SU-DHL-6 (cell line): ENCODE data around the gene ANKS6.

Source experiments
- H2AFZ ChIP-seq: fragments of 200-600 bp; sonication (generic); 2 replicates; pipeline ENCODE4 v1.6.1; 2014; ENCODE audit warnings: low read depth, mild to moderate bottlenecking, moderate library complexity, mixed read lengths, antibody characterized with exemption, low read length; ENCODE audit not compliant: severe bottlenecking
- H3F3A ChIP-seq: fragments of 200-600 bp; shearing (Covaris generic); 2 replicates; pipeline ENCODE4 v1.6.0; 2016; ENCODE audit warnings: antibody characterized with exemption, mild to moderate bottlenecking; ENCODE audit not compliant: insufficient read depth
- H3K27ac ChIP-seq: fragments of 200-600 bp; sonication (generic); 2 replicates; pipeline ENCODE4 v1.5.1; 2016; ENCODE audit warnings: low read depth, mild to moderate bottlenecking, low read length, moderate library complexity, mixed read lengths
- H3K27me3 ChIP-seq: fragments of 200-600 bp; sonication (generic), shearing (Covaris generic); 2 replicates; pipeline ENCODE4 v1.6.0; 2014; ENCODE audit warnings: mild to moderate bottlenecking, low read length
- H3K36me3 ChIP-seq: fragments of 200-600 bp; sonication (generic); 2 replicates; pipeline ENCODE4 v1.6.1; 2014; ENCODE audit warnings: mild to moderate bottlenecking, low read length, mixed read lengths
- H3K4me2 ChIP-seq: fragments of 300-600, 200-600 bp; shearing (Covaris generic), sonication (generic); 2 replicates; pipeline ENCODE4 v1.6.0; 2014; ENCODE audit warnings: low read length, low read depth, mild to moderate bottlenecking; ENCODE audit not compliant: poor library complexity, severe bottlenecking
- H3K4me3 ChIP-seq: fragments of 200-600 bp; sonication (generic); 2 replicates; pipeline ENCODE4 v1.5.1; 2014; ENCODE audit warnings: antibody characterized with exemption, low read length, mild to moderate bottlenecking, mixed read lengths; ENCODE audit not compliant: insufficient read depth, poor library complexity, severe bottlenecking
- H3K79me2 ChIP-seq: fragments of 200-600 bp; sonication (generic); 2 replicates; pipeline ENCODE4 v1.6.1; 2014; ENCODE audit warnings: mild to moderate bottlenecking, low read length, moderate library complexity; ENCODE audit not compliant: insufficient read depth
- H3K9ac ChIP-seq: fragments of 200-600 bp; sonication (generic); 2 replicates; pipeline ENCODE4 v1.7.0; 2014; ENCODE audit warnings: mild to moderate bottlenecking, low read length
- H3K9me2 ChIP-seq: fragments of 200-600 bp; sonication (generic); replicated peaks from 2 replicates; pipeline ENCODE4 v1.6.1; 2014; ENCODE audit warnings: low read length; ENCODE audit not compliant: insufficient read depth
- H3K9me3 ChIP-seq: fragments of 200-600 bp; sonication (generic); 2 replicates; pipeline ENCODE4 v1.6.1; 2014; ENCODE audit warnings: low read length, mixed read lengths; ENCODE audit not compliant: insufficient read depth
- H4K20me1 ChIP-seq: fragments of 200-600 bp; sonication (generic); 2 replicates; pipeline ENCODE4 v1.6.1; 2014; ENCODE audit warnings: low read depth, mild to moderate bottlenecking, antibody characterized with exemption, low read length, moderate library complexity, mixed read lengths
- CTCF ChIP-seq: fragments of 200-600 bp; sonication (generic); IDR thresholded peaks from one replicate; pipeline ENCODE4 v1.5.1; 2017; ENCODE audit warnings: antibody characterized with exemption, mild to moderate bottlenecking, low read length, moderate library complexity; ENCODE audit not compliant: insufficient read depth, poor library complexity, severe bottlenecking
- EZH2phosphoT487 ChIP-seq: fragments of 200-600 bp; sonication (generic), shearing (Covaris generic); conservative IDR thresholded peaks from 2 replicates; pipeline ENCODE4 v1.6.1; 2018; ENCODE audit warnings: mild to moderate bottlenecking, antibody characterized with exemption, low read length, moderate library complexity, mixed read lengths

Gene ANKS6

GRCh38 chr9:98732801-98733200 is 63.6 kb downstream of the ANKS6 start:
- Histone ChIP-seq H3F3A (no peaks in the 10 kb centered on the region), H4K20me1 (no peaks in the 10 kb centered on the region), H3K36me3 (no peaks in the 10 kb centered on the region), H3K9me3 (no peaks in the 10 kb centered on the region), H3K27ac (no peak overlapping the region), H3K27me3 (no peaks in the 10 kb centered on the region), H3K9ac (no peak overlapping the region), H2AFZ (no peak overlapping the region), H3K4me3 (no peak overlapping the region), H3K9me2 (no peaks in the 10 kb centered on the region), H3K4me2 (no peak overlapping the region), H3K79me2 (no peaks in the 10 kb centered on the region)
- TF ChIP-seq EZH2phosphoT487 (no peak), CTCF (no peak)

GRCh38 chr9:98732091-98732490 is 64.3 kb downstream of the ANKS6 start:
- H3K27me3 ChIP-seq = no peaks in the 10 kb centered on the region
- H3K36me3 ChIP-seq = no peaks in the 10 kb centered on the region
- no peaks in the 10 kb centered on the region for H3F3A ChIP-seq
- H4K20me1 ChIP-seq = no peaks in the 10 kb centered on the region
- no peaks in the 10 kb centered on the region for H3K9me3 ChIP-seq
- no peak overlapping the region for H3K9ac ChIP-seq
- H3K27ac ChIP-seq = no peak overlapping the region
- H3K79me2 ChIP-seq = no peaks in the 10 kb centered on the region
- H3K4me3 ChIP-seq = no peak overlapping the region
- no peak overlapping the region for H3K4me2 ChIP-seq
- H3K9me2 ChIP-seq = no peaks in the 10 kb centered on the region
- no peak for TF ChIP-seq CTCF
- no peak for TF ChIP-seq EZH2phosphoT487
- H2AFZ ChIP-seq = no peak overlapping the region

GRCh38 chr9:98730871-98731270 is 65.5 kb downstream of the ANKS6 start:
- no peaks in the 10 kb centered on the region for H3K36me3 ChIP-seq
- no peaks in the 10 kb centered on the region for H3K9me2 ChIP-seq
- no peaks in the 10 kb centered on the region for H3K9me3 ChIP-seq
- no peak overlapping the region for H3K9ac ChIP-seq
- no peaks in the 10 kb centered on the region for H3K79me2 ChIP-seq
- no peaks in the 10 kb centered on the region for H3F3A ChIP-seq
- no peak overlapping the region for H3K4me3 ChIP-seq
- no peak overlapping the region for H3K4me2 ChIP-seq
- H3K27ac ChIP-seq = no peak overlapping the region
- H4K20me1 ChIP-seq = no peaks in the 10 kb centered on the region
- TF ChIP-seq CTCF (no peak), EZH2phosphoT487 (no peak)
- H2AFZ ChIP-seq = no peak overlapping the region
- H3K27me3 ChIP-seq = 0 out of 2 replicates have a peak, but pooled peaks cover 3% of the 10 kb centered on the region

- H2AFZ ChIP-seq = no peak overlapping the region
- H3K79me2 ChIP-seq = no peaks in the 10 kb centered on the region
- H3K9me3 ChIP-seq = no peaks in the 10 kb centered on the region
- TF ChIP-seq CTCF (no peak), EZH2phosphoT487 (no peak)
- no peak overlapping the region for H3K4me3 ChIP-seq
- no peak overlapping the region for H3K9ac ChIP-seq
- 0 out of 2 replicates have a peak, but pooled peaks cover 3% of the 10 kb centered on the region for H3K27me3 ChIP-seq
- H3F3A ChIP-seq = no peaks in the 10 kb centered on the region
- no peak overlapping the region for H3K4me2 ChIP-seq
- H3K27ac ChIP-seq = no peak overlapping the region
- H3K9me2 ChIP-seq = no peaks in the 10 kb centered on the region
- H3K36me3 ChIP-seq = no peaks in the 10 kb centered on the region
- H4K20me1 ChIP-seq = no peaks in the 10 kb centered on the region
Observed at GRCh38 chr9:98728500-98728899, 67.9 kb downstream of the ANKS6 start.
